HG02981 (cell line): ENCODE measurements around the gene CFAP210.

Source experiments
- ATAC-seq: cut with Tn5 transposase; IDR thresholded peaks from one replicate; pipeline ENCODE4 v1.9.1; 2021; ENCODE audit warnings: mild to moderate bottlenecking, moderate library complexity; ENCODE audit not compliant: unreplicated experiment

Gene CFAP210

GRCh38 chr2:169673921-169674320 is 20.3 kb downstream of the CFAP210 start:
- ATAC-seq = no peak

DNA sequence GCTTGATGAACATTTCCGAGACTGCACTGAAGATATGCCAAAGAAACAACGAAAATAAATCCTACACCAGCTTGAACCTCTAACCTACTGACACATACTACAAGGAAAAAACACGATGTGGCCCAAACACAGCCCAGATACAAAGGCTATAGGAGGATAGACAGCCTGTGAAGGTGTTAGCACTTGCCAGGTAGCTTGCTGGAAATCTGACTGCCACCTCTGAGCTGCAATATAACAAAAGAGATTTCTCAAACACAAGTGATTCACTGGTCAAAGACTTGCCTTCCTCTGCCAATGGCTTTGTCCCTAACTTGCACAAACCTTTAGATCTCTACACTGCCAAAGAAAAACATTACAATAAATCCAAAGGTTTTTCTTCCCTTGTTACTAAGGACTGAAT is 21.1 kb downstream of the CFAP210 start:
- ATAC-seq = no peak

- no peak for ATAC-seq
Observed at GRCh38 chr2:169672406-169672805, 21.8 kb downstream of the CFAP210 start.

DNA sequence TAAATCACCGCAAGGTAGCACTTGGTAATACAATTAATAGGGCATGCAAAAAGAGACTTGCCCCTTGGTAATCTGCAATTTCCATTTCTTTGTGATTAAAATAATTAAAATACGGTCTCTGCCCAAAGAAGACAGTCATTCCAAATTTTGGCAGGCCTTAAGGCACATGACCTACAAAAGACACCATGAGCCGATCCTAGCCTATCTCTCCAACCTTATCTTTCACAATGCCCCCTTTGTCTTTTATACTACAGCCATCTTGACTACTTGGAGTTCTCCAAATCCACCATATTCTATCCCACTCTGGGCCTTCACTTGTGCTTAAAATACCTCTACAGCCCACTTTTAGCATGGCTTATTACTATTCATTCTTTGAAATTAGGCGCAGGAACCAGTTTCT is 23.3 kb downstream of the CFAP210 start:
- ATAC-seq = no peak

- ATAC-seq = no peak
Observed at GRCh38 chr2:169670215-169670651, 24.0 kb downstream of the CFAP210 start.

- no peak for ATAC-seq
Observed at GRCh38 chr2:169667583-169667982, 26.6 kb downstream of the CFAP210 start.

DNA sequence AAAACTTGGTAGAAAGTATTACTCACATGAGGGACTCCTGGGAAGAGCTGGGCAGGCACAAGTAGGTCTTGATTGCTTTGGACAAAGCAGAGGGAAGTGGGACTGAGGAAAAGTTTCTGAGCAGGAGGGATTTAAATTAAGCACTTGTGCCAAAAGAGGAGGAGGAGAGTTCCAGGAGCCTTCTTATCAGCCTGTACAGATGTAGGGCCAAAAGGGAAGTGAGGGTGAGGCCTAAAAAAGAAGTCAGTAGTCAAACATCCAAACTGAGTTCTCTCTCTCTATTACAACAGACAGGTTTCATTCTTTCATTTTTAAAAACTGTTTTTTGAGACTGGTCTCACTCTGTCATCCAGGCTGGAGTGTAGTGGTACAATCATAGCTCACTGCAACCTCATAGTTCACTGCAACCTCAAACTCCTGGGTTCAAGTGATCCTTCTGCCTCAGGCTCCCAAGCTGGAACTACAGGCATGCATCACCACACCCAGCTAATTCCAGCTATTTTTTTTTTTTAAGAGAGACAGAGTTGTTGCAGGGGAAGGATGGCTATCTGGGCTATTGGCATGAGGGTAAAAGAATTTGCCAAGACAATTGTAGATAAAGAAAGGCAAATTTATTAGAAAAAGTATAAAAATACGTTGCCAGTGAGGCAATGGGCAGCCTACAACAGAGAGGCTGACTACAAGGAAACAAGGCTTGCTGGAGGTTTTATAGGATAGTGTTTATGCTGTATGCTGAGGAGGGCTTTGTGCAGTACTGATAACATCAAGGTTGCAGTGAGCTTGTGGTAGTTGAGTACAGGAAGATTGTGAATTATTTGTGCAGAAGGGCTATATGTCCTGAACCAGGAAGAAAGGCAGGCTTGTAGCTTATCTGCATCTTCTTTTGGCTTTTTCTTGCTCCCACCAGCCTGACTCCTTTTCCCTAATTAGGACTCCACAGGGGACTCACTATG is 29.0 kb downstream of the CFAP210 start:
- no peak for ATAC-seq

- no peak for ATAC-seq
Observed at GRCh38 chr2:169664600-169664977, 29.6 kb downstream of the CFAP210 start.

- no peak for ATAC-seq
Observed at GRCh38 chr2:169663247-169663646, 31.0 kb downstream of the CFAP210 start.

- ATAC-seq = no peak
Observed at GRCh38 chr2:169662744-169663143, 31.5 kb downstream of the CFAP210 start.

DNA sequence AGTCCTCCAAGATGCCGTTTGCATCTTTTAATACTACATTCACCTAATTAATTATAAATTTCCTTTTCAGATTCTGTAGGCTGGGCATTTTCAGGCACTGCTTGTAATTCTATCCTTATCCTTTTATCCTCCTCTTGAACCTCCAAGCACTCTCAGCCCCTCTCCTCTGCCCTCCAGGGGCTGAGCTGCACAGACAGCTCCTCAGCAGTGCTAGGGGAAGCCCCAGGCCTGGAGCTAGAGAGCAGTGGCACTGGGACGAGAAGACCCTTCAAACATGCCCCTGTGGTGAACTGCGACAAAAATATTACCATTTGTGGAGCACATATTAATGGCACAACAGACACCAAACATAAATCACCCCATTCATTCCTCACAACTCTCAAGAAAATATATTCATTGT is 32.9 kb downstream of the CFAP210 start:
- no peak for ATAC-seq

DNA sequence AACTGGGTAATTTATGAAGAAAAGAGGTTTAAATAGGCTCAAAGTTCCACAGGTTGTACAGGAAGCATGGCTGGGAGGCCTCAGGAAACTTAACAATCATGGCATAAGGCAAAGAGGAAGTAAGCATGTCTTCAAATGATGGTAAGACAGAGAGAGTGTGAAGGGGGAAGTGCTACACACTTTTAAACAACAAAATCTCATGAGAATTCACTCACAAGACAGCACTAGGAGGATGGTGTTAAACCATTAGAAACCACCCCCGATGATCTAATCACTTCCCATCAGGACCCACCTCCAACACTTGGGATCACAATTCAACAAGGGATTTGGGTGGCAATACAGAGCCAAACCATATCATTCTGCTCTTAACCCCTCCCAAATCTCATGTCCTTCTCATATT is 34.9 kb downstream of the CFAP210 start:
- ATAC-seq = no peak

DNA sequence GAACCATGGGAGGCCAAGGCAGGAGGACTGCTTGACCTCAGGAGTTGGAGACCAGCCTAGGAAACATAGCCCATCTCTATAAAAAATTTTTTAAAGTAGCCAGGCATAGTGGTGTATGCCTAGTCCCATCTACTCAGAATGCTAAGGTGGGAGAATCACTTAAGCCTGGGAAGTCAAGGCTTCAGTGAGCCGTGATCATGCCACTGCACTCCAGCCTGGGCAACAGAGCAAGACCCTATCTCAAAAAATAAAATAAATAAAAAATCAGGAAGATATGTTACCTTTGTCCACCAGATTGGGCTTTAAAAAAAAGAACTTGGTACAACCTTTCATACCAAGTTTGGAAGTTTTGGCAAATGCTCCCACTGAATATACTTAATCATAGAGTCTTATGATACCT is 35.3 kb downstream of the CFAP210 start:
- no peak for ATAC-seq

DNA sequence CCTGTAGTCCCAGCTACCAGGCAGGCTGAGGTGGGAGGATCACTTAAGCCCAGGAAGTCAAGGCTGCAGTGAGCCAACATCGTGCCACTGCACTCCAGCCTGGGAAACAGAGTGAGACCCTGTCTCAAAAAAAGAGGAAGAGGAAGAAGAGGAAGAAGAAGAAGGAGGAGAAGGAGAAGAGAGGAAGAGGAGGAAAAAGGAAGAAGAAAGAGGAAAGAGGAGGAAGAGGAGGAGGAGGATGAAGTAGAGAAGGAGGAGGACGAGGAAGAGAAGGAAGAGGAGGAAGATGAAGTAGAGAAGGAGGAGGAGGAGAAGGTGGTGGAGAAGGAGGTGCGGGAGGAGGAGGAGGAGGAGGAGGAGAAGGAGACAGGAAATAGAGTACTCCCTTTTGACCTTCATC is 38.0 kb downstream of the CFAP210 start:
- no peak for ATAC-seq

- no peak for ATAC-seq
Observed at GRCh38 chr2:169653636-169654035, 40.6 kb downstream of the CFAP210 start.

DNA sequence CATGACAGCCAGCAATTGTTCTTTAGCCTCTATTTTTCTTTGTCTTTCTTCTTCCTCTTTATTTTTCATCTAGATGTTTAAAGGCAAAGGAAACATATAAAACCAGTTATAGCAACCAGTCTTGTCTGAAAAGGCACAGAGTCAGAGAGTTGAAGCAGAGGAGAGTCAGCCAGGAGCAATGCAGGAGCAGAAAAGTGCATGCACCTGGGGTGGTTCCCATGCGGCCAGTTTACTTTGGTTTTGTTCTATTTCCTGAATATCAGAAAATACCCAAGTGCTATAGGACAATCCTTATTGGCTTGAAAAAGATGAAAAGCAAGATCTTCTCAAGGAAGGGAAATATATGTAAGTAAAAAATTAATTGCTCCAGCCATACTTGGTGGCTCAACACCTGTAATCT is 44.9 kb downstream of the CFAP210 start:
- ATAC-seq = no peak

DNA sequence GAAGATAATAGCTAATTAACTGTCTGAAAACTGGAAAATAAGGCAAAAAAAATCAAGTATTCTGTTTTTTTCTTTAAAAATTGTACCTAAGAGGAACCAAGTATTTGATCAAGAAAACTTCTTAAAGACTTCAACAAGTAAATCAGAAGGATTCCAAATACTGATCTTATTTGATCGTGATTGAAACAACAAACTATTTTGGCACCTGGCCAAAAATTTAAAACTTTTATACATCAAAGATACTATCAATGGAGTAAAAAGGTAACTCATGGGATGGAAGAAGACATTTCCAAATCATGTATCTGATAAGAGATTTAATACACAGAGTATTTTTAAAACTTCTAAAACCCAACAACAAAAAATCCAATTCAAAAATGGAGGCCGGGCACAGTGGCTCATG is 46.7 kb downstream of the CFAP210 start:
- ATAC-seq = no peak

DNA sequence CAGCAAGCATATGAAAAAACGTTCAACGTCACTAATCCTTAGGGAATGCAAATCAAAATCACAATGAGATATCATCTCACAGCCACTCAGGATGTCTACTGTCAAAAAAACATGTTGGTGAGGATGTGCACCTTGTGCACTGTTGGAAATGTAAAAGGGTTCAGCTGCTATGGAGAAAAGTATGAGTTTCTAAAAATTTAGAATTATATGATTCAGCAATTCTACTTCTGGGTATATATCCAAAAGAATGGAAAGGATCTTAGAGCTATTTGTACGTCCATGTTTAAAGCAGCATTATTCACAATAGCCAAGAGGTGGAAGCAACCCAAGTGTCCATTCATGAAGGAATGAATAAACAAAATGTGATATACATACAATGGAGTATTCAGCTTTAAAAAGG is 50.0 kb downstream of the CFAP210 start:
- no peak for ATAC-seq

DNA sequence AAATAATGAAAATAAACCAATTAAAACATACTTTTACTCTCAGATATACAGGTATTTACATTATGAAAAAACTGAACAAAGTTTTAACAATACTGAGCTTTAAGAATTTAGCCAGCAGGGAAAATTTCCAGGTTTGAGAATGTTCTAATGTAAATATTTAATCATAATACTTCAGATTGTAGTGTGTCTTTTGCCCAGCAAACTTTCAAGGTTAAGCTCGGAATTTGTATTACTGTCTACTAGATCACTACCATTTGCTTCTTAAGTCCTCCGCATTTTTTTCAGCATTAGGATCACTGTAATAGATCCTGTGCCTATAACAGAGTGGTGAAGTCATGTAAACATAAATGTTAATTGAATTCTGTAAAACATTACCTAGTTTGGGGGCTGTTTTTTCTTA is 52.7 kb downstream of the CFAP210 start:
- ATAC-seq = no peak

GRCh38 chr2:169640104-169640503 is 54.1 kb downstream of the CFAP210 start:
- ATAC-seq = no peak

- no peak for ATAC-seq
Observed at GRCh38 chr2:169637620-169638019, 56.6 kb downstream of the CFAP210 start.

- no peak for ATAC-seq
Observed at GRCh38 chr2:169636440-169637097, 57.6 kb downstream of the CFAP210 start.
